NT2/D1 (cell line): ENCODE measurements around the gene RFX3.

ENCODE experiments used
- SUZ12 ChIP-seq: IDR thresholded peaks from 2 replicates; pipeline ENCODE4 v1.6.1; 2011; ENCODE audit not compliant: insufficient read length, insufficient read depth; ENCODE audit errors: extremely low read depth
- YY1 ChIP-seq: IDR thresholded peaks from 2 replicates; pipeline ENCODE4 v1.6.1; 2011; ENCODE audit not compliant: insufficient read length, insufficient read depth
- ZNF274 ChIP-seq: IDR thresholded peaks from 2 replicates; pipeline ENCODE4 v1.6.1; 2011; ENCODE audit warnings: mild to moderate bottlenecking, low read depth, low read length

DNA sequence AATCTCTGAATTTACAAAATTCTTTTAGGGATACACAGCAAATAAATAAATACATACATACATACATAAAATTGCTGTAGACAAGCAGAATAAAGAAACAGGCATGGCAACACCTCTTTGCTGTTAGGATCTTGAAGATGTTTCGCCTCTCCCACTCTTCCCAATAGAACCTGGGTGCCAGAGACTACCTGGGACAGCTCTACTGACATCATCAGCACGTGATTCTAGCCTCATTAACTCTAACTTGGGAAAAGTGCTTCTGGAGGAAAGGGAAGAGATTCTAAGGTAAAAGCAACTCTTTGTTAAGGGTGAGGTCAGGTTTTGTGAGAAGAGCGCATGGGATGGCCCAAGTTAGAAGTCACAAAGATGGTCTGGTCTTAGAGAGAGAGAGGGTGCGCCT lies 339.1 kb downstream of the RFX3 start:
- no peak for TF ChIP-seq YY1
- no peak for TF ChIP-seq ZNF274
- TF ChIP-seq SUZ12: no peak
